B cell (primary cell): ENCODE measurements around the gene ARHGAP22. TPM values are rescaled to one million over a fixed set of nuclear protein-coding genes. Genes with fewer than 3 reads are reported as not detected.
A peak's percentile ranks its signal among the peaks of the same experiment; 100 is the strongest.

Source experiments
- ATAC-seq: fragments of 200-7000 bp; cut with Tn5 transposase; one replicate; pipeline ENCODE4 v1.10.0; 2021; ENCODE audit warnings: low read depth, mild to moderate bottlenecking, moderate number of reproducible peaks, moderate library complexity
- CTCF ChIA-PET: fragments of 350-600 bp; sonication (Branson Sonifier 250); formaldehyde crosslinking; loops from one replicate; lab custom pipeline; 2021; ENCODE audit warnings: antibody characterized with exemption, inconsistent platforms; lab: Charles Lee
- POLR2A ChIA-PET: fragments of 350-600 bp; sonication (Branson Sonifier 250); formaldehyde crosslinking; loops from one replicate; lab custom pipeline; 2021; ENCODE audit warnings: antibody characterized with exemption; lab: Charles Lee
- DNase-seq: peaks from one replicate; pipeline ENCODE4 v3.0.0; 2013
- H2AFZ ChIP-seq: 2 replicates; pipeline ENCODE4 v1.6.1; 2012; ENCODE audit warnings: mild to moderate bottlenecking, low read depth, low read length; ENCODE audit not compliant: insufficient read depth, poor library complexity, severe bottlenecking
- H3K27ac ChIP-seq, 2 donors: 1 replicate in 1 of 2; 2 replicates in 1 of 2; pipeline ENCODE4 v1.5.1; 2012 to 2013; ENCODE audit warnings: low read length in 2 of 2, mild to moderate bottlenecking in 2 of 2, moderate library complexity in 1 of 2
- H3K27me3 ChIP-seq, 4 experiments: fragments of 200-600 bp in 1 of 4; sonication (generic) in 1 of 4; replicated peaks in 1 of 4; 1 replicate in 2 of 4; 2 replicates in 2 of 4; pipeline versions ENCODE4 v1.6.1 to v1.7.0; 2013 to 2016; ENCODE audit warnings: low read length in 3 of 4, mild to moderate bottlenecking in 2 of 4, mixed read lengths in 1 of 4, moderate library complexity in 1 of 4; ENCODE audit not compliant: insufficient read depth in 4 of 4, control insufficient read depth in 3 of 4; ENCODE audit errors: control extremely low read depth in 1 of 4
- H3K36me3 ChIP-seq, 2 experiments: replicated peaks in 1 of 2; 1 replicate in 1 of 2; 2 replicates in 1 of 2; pipeline versions ENCODE4 v1.6.1 to v1.7.1; 2013; ENCODE audit warnings: low read length in 1 of 2; ENCODE audit not compliant: insufficient read depth in 2 of 2, control insufficient read depth in 1 of 2; ENCODE audit errors: control extremely low read depth in 1 of 2, extremely low read depth in 1 of 2
- H3K4me1 ChIP-seq, 2 donors: fragments of 200-600 bp in 1 of 2; sonication (generic) in 1 of 2; 1 replicate in 1 of 2; 2 replicates in 1 of 2; pipeline versions ENCODE4 v1.5.1 to v1.6.1; 2013 to 2017; ENCODE audit warnings: low read length in 2 of 2; ENCODE audit not compliant: control insufficient read depth in 2 of 2, insufficient read depth in 2 of 2
- H3K4me2 ChIP-seq: replicated peaks from 2 replicates; pipeline ENCODE3; 2012; ENCODE audit warnings: mild to moderate bottlenecking, low read depth, low read length; ENCODE audit not compliant: poor library complexity, severe bottlenecking
- H3K4me3 ChIP-seq, 5 experiments: fragments of 200-600 bp in 1 of 5; sonication (generic) in 1 of 5; 1 replicate in 3 of 5; 2 replicates in 2 of 5; pipeline versions ENCODE4 v1.5.1 to v1.7.0; 2011 to 2016; ENCODE audit warnings: low read length in 4 of 5, mild to moderate bottlenecking in 4 of 5, low read depth in 2 of 5, control low read depth in 1 of 5, moderate library complexity in 1 of 5; ENCODE audit not compliant: insufficient read depth in 1 of 5; ENCODE audit errors: control extremely low read depth in 1 of 5, extremely low read depth in 1 of 5
- H3K79me2 ChIP-seq: fragments of 200-600 bp; sonication (generic); one replicate; pipeline ENCODE4 v1.6.0; 2016; ENCODE audit warnings: low read length; ENCODE audit not compliant: control insufficient read depth, insufficient read depth
- H3K9ac ChIP-seq: fragments of 200-600 bp; sonication (generic); 2 replicates; pipeline ENCODE4 v1.6.1; 2017; ENCODE audit warnings: mild to moderate bottlenecking, low read length, moderate library complexity
- H3K9me3 ChIP-seq, 3 donors: one replicate each; pipeline versions ENCODE4 v1.6.1 to v1.7.1; 2013; ENCODE audit warnings: low read length in 2 of 3; ENCODE audit not compliant: control insufficient read depth in 2 of 3, insufficient read depth in 1 of 3; ENCODE audit errors: control extremely low read depth in 1 of 3
- H4K20me1 ChIP-seq: 2 replicates; pipeline ENCODE4 v1.6.0; 2012; ENCODE audit warnings: mild to moderate bottlenecking, low read length; ENCODE audit not compliant: insufficient read depth, control insufficient read depth, poor library complexity, severe bottlenecking
- H3K27ac Mint-ChIP-seq: one replicate; pipeline ENCODE4 v1.8.0; 2021; ENCODE audit warnings: mixed read lengths
- H3K27me3 Mint-ChIP-seq: one replicate; pipeline ENCODE4 v1.8.0; 2021; ENCODE audit warnings: mixed read lengths
- H3K4me1 Mint-ChIP-seq: one replicate; pipeline ENCODE4 v1.8.0; 2021; ENCODE audit warnings: mixed read lengths
- H3K4me3 Mint-ChIP-seq: one replicate; pipeline ENCODE4 v1.8.0; 2021; ENCODE audit warnings: mixed read lengths
- H3K9me3 Mint-ChIP-seq: one replicate; pipeline ENCODE4 v1.8.0; 2022; ENCODE audit warnings: mixed read lengths; ENCODE audit not compliant: insufficient read depth
- CTCF ChIP-seq: fragments of 200-600 bp; IDR thresholded peaks from one replicate; pipeline ENCODE4 v1.8.0; 2022; ENCODE audit warnings: antibody characterized with exemption, mild to moderate bottlenecking
- EZH2 ChIP-seq: IDR thresholded peaks from 2 replicates; pipeline ENCODE4 v1.6.1; 2012; ENCODE audit warnings: borderline replicate concordance, low read depth, mild to moderate bottlenecking, moderate library complexity, low read length; ENCODE audit not compliant: insufficient read depth, poor library complexity, severe bottlenecking
- WGBS: methylation state at CpG from one replicate; pipeline ENCODE4 v1.1.5; 2013; ENCODE audit warnings: missing lambda C conversion rate; ENCODE audit not compliant: insufficient coverage; 5-methylcytosine and 5-hydroxymethylcytosine counted together
- intact Hi-C: fragments of 100-400 bp; cut with micrococcal nuclease; formaldehyde crosslinking; loops from one replicate; pipeline ENCODE4 v1.10.0; 2022
- polyA plus RNA-seq: library from polyadenylated mRNA; depleted of rRNA; stranded (reverse); fragments of >200 nt; gene quantifications from 2 replicates; pipeline ENCODE4 v1.2.3, GENCODE V29; 2012
- total RNA-seq, 2 donors: library from RNA; stranded (reverse); fragments of 120-200 nt in 1 of 2; gene quantifications; 1 replicate in 1 of 2; 2 replicates in 1 of 2; pipeline versions ENCODE4 v1.2.3 to v1.2.4, GENCODE V29; 2013 to 2022

ARHGAP22 gene
- total and polyA plus RNA-seq, 2 donors (not counting 1 experiment from before 2014, with no cell fraction given) = 1.9 to 2.0 TPM

DNA sequence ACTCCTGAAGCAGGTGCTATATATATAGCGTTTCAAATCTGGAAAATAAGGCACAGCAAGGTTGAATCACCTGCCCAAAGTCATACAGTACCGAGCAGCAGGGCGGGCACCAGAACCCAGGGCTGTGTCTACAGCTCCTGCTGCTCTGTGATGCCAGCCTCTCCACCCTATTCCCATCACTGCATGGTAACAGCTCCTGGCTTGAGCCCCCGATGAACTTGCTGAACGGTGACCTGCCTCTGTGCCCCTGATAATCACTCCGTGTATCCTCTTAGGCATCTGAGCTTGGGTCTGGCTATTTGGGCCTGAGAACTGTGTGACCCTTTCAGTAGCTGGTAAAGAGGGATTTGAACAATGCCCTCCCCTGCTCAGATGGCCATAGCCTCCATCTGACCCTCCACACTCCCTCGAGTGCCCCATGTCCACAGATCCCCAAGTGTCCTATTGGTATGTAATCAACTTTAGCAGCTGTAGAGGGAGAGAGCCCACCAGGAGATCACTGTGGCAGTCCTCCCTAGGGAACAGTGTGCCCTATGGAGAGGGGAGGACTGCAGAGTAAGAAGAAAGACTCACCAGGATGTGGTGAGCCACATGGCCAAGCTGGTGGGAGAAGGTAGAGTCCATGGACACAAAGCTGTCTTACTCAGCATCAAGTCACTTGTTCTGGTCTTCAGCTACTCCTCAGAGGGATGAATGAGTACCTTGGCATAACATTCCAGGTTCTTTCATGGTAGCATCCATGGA is 1.1 kb upstream of the ARHGAP22 start:
- Mint-ChIP-seq H3K4me3 (peak overlapping the region; percentile 90), H3K27me3 (peaks cover 8% of the 10 kb centered on the region), H3K9me3 (no peaks in the 10 kb centered on the region), H3K27ac (no peak overlapping the region), H3K4me1 (peaks cover 29% of the 10 kb centered on the region)
- H3K4me2 ChIP-seq = peak overlapping the region; percentile 77
- H3K4me3 ChIP-seq = peak overlapping the region in 1 of 5 experiments; percentile 60
- H4K20me1 ChIP-seq = no peaks in the 10 kb centered on the region
- H3K9ac ChIP-seq = no peak overlapping the region
- H3K9me3 ChIP-seq = no peaks in the 10 kb centered on the region
- WGBS = 96% methylated on average over 5 of the region's 7 CpGs
- H3K36me3 ChIP-seq = no peaks in the 10 kb centered on the region
- DNase-seq (no peak), ATAC-seq (no peak)
- CTCF ChIA-PET = interaction anchor here (0.7 to 19.7 kb wide), 17 partner anchors 9 to 417 kb away, joined by 3 to 407 read pairs (median 6); partner anchors contain the start of gene WDFY4
- peaks cover 23 to 27% of the 10 kb centered on the region in 2 donors for H3K4me1 ChIP-seq
- TF ChIP-seq CTCF = no peak
- no peak for TF ChIP-seq EZH2
- intact Hi-C loops = loop anchor here (1.0 kb wide), 1 partner anchor 29 kb away; no protein-coding TSS in a partner anchor
- H2AFZ ChIP-seq = no peak overlapping the region
- H3K27ac ChIP-seq = no peak overlapping the region
- peaks cover 9% of the 10 kb centered on the region for H3K79me2 ChIP-seq
- POLR2A ChIA-PET = interaction anchor here (0.7 to 1.1 kb wide), 3 partner anchors 27 to 50 kb away, joined by 3 read pairs; no protein-coding TSS in a partner anchor
- peaks cover 0 to 16% (median 3%) of the 10 kb centered on the region in 4 experiments for H3K27me3 ChIP-seq
